Measurements from ENCODE around the gene MED27.

GRCh38 chr9:131971482-131972074, 108.1 kb downstream of the MED27 start:
- no peak for TF ChIP-seq ELK1 (IDR thresholded peaks at IDR 0.05; ENCODE audit: borderline replicate concordance, low read depth, low read length)
- no peak for TF ChIP-seq RCOR1 (IDR thresholded peaks at IDR 0.05; ENCODE audit: insufficient replicate concordance, low read length)
- no peak for TF ChIP-seq POLR2A (IDR thresholded peaks at IDR 0.05; ENCODE audit: low read depth, low read length)
- TF ChIP-seq CTCF (conservative IDR thresholded peaks at IDR 0.05; ENCODE audit: low read depth, low read length): no peak
- TF ChIP-seq FOS (IDR thresholded peaks at IDR 0.05; ENCODE audit: low read depth, low read length): no peak
- no peak for TF ChIP-seq CEBPB (IDR thresholded peaks at IDR 0.05; ENCODE audit: low read depth, low read length)
- TF ChIP-seq SMC3 (IDR thresholded peaks at IDR 0.05; ENCODE audit: low read depth, low read length): no peak
